Neuron (in vitro differentiated cells): ENCODE measurements around the gene MPZL3.

ENCODE experiments used
- H2AFZ ChIP-seq: one replicate; pipeline ENCODE4 v1.6.1; 2013; ENCODE audit warnings: low read depth, mild to moderate bottlenecking, inconsistent platforms, low read length, moderate library complexity
- H3K27me3 ChIP-seq: one replicate; pipeline ENCODE4 v1.6.1; 2013; ENCODE audit warnings: low read length; ENCODE audit not compliant: insufficient read depth
- H3K36me3 ChIP-seq: one replicate; pipeline ENCODE4 v1.6.1; 2013; ENCODE audit warnings: low read length; ENCODE audit not compliant: insufficient read depth
- H3K4me1 ChIP-seq: one replicate; pipeline ENCODE4 v1.6.1; 2013; ENCODE audit warnings: low read length; ENCODE audit not compliant: insufficient read depth
- H3K4me3 ChIP-seq: 2 replicates; pipeline ENCODE4 v1.5.1; 2013; ENCODE audit warnings: mild to moderate bottlenecking, low read length, moderate library complexity
- H3K9me3 ChIP-seq: one replicate; pipeline ENCODE4 v1.6.1; 2013; ENCODE audit warnings: low read length

The MPZL3 gene

DNA sequence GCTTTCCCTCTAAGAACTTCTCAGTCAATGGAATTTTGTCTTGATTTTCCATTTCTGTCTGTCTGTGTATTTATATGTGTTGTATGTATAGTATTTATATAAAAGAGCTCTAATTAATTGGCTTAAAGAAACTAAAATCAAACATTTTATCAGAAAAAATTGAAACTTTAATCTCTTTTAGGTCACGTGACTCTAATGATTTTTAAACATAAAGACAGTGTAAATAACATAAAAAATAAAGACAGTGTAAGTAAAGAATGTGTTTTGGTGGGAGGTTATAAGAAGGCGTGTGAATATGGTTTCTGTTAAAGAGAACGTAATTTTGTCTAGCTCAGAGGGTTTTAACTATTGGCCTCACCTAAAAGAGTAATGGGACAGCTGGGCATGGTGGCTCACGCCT lies 29.7 kb downstream of the MPZL3 start:
- Histone ChIP-seq H3K4me1 (no peaks in the 10 kb centered on the region), H3K4me3 (no peak overlapping the region), H3K27me3 (peaks cover 20% of the 10 kb centered on the region), H3K36me3 (no peaks in the 10 kb centered on the region), H2AFZ (no peak overlapping the region), H3K9me3 (no peaks in the 10 kb centered on the region)

DNA sequence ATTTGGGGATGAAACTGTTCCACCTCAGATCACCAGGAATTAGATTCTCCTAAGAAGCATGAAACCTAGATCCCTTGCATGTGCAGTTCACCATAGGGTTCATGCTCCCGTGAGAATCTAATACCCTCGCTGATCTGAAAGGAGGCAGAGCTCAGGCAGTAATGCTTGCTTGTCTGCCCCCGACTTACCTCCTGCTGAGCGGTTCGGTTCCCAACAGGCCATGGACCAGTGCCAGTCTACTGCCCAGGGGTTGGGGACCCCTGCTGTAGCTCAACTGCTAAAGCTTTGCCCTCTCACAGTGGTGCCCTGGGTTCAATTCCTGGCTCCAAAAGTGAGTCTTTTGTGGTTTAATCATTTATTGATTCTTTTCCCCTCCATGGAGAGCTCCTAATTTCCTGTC lies 30.7 kb downstream of the MPZL3 start:
- Histone ChIP-seq H3K36me3 (no peaks in the 10 kb centered on the region), H2AFZ (no peak overlapping the region), H3K9me3 (no peaks in the 10 kb centered on the region), H3K4me1 (no peaks in the 10 kb centered on the region), H3K27me3 (peaks cover 18% of the 10 kb centered on the region), H3K4me3 (no peak overlapping the region)

DNA sequence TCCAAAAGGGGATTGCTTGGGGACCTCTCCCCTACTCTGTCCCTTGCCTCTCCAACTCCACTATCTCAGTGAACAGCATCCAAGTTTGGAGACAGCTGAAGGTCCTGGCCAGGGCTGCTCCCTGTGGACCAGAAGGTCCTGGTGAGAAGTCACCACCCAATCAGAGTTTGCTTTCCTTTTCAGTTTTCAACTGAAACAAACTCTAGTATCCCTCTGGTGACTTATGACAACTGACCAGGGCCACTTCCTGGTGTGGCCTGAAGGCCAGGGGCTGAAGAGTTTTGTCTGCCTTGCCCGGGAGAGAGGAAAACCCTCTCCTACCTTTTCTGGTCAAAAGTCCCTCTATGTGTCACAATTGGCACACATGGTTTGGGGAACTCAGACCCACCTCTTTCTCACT lies 32.4 kb downstream of the MPZL3 start:
- H3K36me3 ChIP-seq, result no peaks in the 10 kb centered on the region
- no peaks in the 10 kb centered on the region for H3K4me1 ChIP-seq
- H3K9me3 ChIP-seq, result no peaks in the 10 kb centered on the region
- H3K27me3 ChIP-seq, result peaks cover 13% of the 10 kb centered on the region
- no peak overlapping the region for H3K4me3 ChIP-seq
- H2AFZ ChIP-seq, result no peak overlapping the region

DNA sequence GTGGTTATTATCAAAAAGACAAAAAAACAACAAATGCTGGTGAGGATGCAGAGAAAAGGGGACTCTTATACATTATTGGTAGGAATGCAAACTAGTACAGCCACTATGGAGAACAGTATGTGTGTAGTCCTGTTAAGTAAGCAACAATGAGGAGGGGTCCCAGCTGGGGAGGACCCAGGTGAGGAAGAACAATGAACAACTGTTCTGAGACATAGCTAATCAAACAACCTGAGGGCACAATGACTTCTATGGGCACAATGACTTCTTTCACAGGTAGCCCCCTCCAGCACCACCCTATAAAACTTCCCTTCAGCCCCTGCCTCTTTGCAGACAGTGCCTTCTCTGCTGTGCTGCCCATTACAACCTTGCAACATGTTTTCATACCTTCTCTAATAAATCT lies 32.9 kb downstream of the MPZL3 start:
- Histone ChIP-seq H3K9me3 (no peaks in the 10 kb centered on the region), H2AFZ (no peak overlapping the region), H3K27me3 (peaks cover 17% of the 10 kb centered on the region), H3K4me1 (no peaks in the 10 kb centered on the region), H3K36me3 (no peaks in the 10 kb centered on the region), H3K4me3 (no peak overlapping the region)

DNA sequence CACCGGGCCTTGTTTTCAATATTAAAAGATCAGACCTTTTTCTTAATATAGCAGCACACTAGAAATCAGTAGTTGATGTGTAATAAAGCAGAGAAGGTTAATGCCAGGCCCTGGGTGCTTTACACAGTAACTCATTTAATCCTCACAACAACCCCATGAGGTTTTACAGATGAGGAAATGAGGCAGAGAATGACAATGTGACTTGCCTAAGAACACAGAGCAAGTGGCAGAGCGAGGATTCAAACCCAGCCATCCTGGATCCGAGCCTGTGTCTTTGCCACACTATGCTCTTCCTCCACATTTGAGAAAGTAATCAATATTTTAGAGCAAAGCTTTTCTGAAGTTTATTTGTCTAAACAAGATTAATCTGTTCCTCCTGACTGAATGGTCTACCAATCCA lies 34.6 kb downstream of the MPZL3 start:
- Histone ChIP-seq H3K27me3 (peaks cover 19% of the 10 kb centered on the region), H3K4me3 (no peak overlapping the region), H3K9me3 (no peaks in the 10 kb centered on the region), H3K4me1 (no peaks in the 10 kb centered on the region), H3K36me3 (no peaks in the 10 kb centered on the region), H2AFZ (no peak overlapping the region)

DNA sequence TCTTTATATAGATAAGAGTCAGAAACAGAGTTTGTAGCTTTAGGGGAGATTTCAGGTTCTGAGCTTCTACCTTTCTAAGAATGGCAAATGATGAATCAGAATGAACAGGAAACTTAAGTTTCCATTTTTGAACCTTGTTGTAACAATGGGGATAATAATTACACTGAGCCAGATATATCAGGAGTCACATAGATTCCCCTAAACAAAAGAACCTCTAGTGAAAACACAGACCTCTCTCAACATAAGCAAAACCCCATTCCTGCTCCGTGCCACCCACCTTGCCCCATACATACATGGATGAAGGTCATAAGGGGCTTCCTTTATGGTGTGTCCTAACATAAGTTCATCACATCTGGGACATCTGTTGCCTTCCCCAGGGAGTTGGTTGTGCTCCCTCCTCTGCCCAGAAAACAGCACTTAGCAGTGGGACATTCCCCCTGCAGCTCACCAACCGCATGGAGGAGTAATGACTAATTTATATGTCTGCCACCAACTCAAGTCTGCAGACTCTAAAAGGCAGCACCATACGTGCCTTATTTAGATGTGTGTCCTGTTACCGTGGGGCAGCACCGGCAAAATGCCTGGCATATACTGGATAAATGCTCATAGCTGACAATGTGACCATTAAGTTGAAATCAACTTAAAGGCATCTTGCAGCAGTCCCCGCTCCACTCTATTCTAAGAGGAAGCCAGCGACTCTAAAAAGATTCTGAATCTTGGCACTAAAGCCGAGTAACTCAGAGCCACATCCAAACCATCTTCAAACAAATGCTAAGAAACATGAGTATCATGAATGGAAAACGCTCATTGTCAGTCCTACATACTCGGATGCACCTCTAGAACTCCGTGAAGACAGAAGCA lies 35.3 kb downstream of the MPZL3 start:
- no peak overlapping the region for H2AFZ ChIP-seq
- H3K4me1 ChIP-seq, result no peaks in the 10 kb centered on the region
- peaks cover 22% of the 10 kb centered on the region for H3K27me3 ChIP-seq
- H3K9me3 ChIP-seq, result no peaks in the 10 kb centered on the region
- H3K4me3 ChIP-seq, result no peak overlapping the region
- no peaks in the 10 kb centered on the region for H3K36me3 ChIP-seq

DNA sequence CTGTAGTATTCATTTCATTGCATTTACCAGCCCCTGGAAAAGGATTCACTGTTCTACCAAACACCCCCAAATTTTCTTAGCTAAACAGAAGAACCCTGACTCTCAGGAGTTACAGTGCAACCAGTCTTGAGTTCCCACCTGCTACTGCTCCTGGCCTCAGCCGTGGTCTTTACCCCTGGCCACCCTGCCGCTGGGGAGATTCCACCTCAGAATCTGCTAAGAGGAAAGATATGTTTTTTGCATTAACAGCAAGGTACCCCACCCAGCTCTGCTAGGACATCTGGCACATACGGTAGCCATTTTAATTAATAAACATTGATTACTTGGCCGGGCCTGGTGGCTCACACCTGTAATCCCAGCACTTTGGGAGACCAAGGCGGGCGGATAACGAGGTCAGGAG lies 36.4 kb downstream of the MPZL3 start:
- peaks cover 33% of the 10 kb centered on the region for H3K27me3 ChIP-seq

DNA sequence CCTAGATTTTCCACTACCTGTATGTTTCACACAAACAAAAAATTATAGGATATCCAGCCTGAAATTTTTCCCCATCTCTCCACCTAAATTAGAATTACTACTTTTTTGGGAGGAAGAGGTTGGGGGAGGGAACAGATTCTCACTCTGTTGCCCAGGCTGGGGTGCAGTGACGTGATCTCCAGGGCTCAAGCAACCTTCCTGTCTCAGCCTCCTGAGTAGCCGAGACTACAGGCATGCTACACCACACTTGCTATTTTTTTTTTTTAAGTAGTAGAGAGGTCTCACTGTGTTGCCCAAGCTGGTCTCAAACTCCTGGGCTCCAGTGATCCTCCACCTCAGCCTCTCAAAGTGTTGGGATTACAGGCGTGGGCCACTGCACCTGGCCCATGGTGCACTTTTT lies 36.9 kb downstream of the MPZL3 start:
- Histone ChIP-seq H3K36me3 (no peaks in the 10 kb centered on the region), H3K27me3 (peaks cover 35% of the 10 kb centered on the region), H3K9me3 (no peaks in the 10 kb centered on the region), H2AFZ (no peak overlapping the region), H3K4me3 (no peak overlapping the region), H3K4me1 (no peaks in the 10 kb centered on the region)

More for the DNA sequence above, 36.4 kb downstream of the MPZL3 start:
- H2AFZ ChIP-seq, result no peak overlapping the region
- no peak overlapping the region for H3K4me3 ChIP-seq
- H3K4me1 ChIP-seq, result no peaks in the 10 kb centered on the region
- H3K9me3 ChIP-seq, result no peaks in the 10 kb centered on the region
- H3K36me3 ChIP-seq, result no peaks in the 10 kb centered on the region

DNA sequence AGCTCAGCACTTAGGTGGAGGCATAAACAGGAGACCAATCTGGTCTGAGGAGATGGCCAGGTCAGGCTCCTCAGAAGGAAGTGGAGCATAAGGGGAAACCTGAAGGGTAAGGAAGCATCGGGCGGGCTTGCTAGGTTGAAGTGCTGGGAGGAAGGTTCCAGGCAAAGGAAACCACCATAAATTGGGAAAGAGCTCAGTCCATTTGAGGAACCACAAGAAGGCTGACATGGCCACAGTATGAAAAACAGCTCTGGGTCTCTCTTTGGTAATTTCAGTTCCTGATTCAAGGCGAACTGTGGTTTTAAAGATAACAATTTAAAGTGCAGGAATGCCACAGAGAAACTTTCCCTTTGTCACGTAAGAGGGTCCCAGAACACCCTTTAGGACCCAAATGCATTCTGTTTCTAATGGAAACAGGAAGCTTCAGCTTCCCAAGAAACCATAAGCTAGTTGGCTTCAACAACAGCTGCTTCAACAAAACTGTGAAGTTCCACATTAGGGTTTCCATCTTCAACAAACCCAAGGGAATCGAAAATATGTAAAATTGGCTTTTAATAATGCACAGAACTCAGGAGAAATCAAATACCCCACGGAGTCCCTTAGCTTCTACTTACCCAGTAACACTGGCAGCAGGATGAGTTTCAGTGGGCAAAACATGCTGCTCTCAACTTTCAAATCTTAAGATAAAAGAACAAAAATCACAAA lies 37.8 kb downstream of the MPZL3 start:
- Histone ChIP-seq H3K27me3 (peaks cover 27% of the 10 kb centered on the region), H2AFZ (no peak overlapping the region), H3K9me3 (no peaks in the 10 kb centered on the region), H3K36me3 (no peaks in the 10 kb centered on the region), H3K4me1 (no peaks in the 10 kb centered on the region), H3K4me3 (no peak overlapping the region)

DNA sequence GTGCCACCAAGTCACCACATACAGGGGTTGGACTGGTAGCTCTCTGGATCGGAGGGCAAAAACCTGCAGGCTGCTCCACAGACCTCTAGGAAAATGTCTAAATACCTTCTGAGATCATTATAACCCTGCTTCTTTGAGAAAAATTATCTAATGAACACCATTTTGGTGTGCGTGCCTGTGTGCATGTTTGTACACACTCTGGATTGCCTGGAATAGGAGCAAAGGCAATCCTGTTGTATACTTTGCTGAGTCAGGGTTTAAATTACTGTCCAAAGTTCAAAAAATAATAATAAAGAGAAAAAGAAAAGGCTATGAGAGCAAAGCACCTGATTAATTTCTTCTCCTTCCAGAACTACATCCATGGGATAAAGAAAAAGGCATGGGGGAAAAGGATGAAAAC lies 38.4 kb downstream of the MPZL3 start:
- H2AFZ ChIP-seq, result no peak overlapping the region
- H3K27me3 ChIP-seq, result peaks cover 32% of the 10 kb centered on the region
- H3K36me3 ChIP-seq, result no peaks in the 10 kb centered on the region
- H3K4me1 ChIP-seq, result no peaks in the 10 kb centered on the region
- no peaks in the 10 kb centered on the region for H3K9me3 ChIP-seq
- no peak overlapping the region for H3K4me3 ChIP-seq

DNA sequence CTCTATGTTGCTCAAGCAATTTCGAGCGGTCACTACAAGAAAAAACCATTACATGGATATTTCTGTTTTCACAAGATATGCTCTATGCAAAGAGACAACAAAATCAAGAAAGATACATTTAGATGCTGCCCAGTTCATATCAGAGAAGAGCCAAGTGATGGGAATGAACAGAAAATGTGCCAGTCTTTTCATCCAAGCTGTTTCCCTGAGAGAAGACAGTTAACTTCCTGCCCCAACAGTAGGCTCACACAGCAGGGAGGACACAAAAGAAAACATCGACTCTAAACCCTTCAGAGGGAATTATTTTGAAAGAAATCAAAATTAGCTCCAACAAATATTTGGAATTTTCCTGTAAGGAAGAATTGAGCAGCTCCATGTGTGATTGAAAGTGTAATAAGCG lies 39.0 kb downstream of the MPZL3 start:
- H3K36me3 ChIP-seq, result no peaks in the 10 kb centered on the region
- H3K27me3 ChIP-seq, result peaks cover 35% of the 10 kb centered on the region
- no peaks in the 10 kb centered on the region for H3K9me3 ChIP-seq
- no peaks in the 10 kb centered on the region for H3K4me1 ChIP-seq
- H3K4me3 ChIP-seq, result no peak overlapping the region
- H2AFZ ChIP-seq, result no peak overlapping the region

DNA sequence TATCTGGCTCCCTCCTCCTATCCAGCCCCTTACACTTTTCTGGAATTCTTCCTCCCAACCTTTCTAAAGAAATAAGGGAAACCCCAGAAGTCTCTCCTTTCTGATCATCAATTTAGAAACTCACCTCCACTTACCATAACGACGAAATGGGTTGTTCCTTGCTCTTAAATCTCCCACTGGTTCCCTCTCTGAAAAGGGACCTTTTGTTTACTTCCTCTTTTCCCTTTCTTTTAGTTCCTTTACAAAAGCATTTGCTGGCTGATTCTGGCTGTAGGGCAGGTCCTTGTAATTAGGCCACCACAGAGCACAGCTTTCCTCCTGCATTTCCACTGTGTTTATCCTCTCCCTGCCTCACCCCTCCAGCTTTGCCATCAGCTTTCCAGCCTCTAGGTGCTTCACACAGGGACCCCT lies 39.4 kb downstream of the MPZL3 start:
- Histone ChIP-seq H2AFZ (no peak overlapping the region), H3K4me1 (no peaks in the 10 kb centered on the region), H3K27me3 (peaks cover 35% of the 10 kb centered on the region), H3K36me3 (no peaks in the 10 kb centered on the region), H3K9me3 (no peaks in the 10 kb centered on the region), H3K4me3 (no peak overlapping the region)

DNA sequence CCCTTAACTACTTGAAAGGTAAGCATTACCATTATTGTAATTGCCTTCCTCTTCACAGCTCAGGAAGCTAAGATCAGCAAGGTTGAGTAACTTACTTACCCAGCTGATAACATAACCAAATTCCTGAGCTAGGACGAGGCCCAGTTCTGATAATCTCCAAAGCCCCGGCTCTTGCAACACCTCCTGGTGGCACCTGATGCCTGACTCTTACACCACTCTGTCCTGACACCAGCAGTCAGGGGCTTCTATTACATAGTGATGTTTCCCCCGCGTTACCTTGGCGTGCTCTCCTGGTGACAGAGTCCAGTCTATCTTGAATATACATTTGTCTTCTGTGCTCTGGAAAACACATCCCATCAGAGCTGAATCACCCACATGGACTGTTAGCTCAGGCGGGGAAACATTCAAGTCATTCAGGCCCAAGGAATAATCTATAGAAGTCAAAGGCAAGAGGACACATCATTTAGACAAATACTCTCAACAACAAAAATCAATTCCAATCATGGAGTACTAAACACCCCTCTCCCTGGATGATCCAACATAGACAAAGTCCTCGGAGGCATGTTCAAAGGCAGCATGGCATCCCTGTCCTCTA lies 39.9 kb downstream of the MPZL3 start:
- H3K4me1 ChIP-seq, result no peaks in the 10 kb centered on the region
- no peaks in the 10 kb centered on the region for H3K36me3 ChIP-seq
- H2AFZ ChIP-seq, result no peak overlapping the region
- peaks cover 35% of the 10 kb centered on the region for H3K27me3 ChIP-seq
- H3K4me3 ChIP-seq, result no peak overlapping the region
- no peaks in the 10 kb centered on the region for H3K9me3 ChIP-seq
